Measurements from ENCODE around the gene ANO6. TPM values are rescaled to one million over a fixed set of nuclear protein-coding genes. Genes with fewer than 3 reads are reported as not detected.

The ANO6 gene
- total RNA-seq, 2 donors from 2014 or later = 24.4 to 28.0 TPM

DNA sequence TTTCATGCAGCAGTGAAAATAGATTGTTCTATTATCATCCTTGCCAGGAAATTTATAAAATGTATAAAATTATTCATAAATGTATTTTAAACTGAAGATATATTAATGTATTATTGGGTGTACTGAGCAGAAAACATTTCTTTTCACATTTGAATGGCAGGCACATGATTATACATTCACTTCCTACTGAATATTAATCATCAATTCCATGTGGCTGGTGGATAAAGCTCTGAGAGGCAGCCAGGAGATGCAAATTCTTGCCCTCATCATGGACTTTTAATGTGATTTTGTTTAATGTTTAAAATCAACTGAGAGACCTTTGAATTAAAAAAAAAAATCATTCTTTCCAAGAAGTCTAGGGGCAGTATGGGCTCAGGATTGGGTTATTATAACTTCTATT is 40.8 kb downstream of the ANO6 start:
- intact Hi-C loops (cut with DNase I) = no loop called here
- H3K4me1 ChIP-seq = peaks cover 20% of the 10 kb centered on the region
- no peak overlapping the region for H3K27ac ChIP-seq

DNA sequence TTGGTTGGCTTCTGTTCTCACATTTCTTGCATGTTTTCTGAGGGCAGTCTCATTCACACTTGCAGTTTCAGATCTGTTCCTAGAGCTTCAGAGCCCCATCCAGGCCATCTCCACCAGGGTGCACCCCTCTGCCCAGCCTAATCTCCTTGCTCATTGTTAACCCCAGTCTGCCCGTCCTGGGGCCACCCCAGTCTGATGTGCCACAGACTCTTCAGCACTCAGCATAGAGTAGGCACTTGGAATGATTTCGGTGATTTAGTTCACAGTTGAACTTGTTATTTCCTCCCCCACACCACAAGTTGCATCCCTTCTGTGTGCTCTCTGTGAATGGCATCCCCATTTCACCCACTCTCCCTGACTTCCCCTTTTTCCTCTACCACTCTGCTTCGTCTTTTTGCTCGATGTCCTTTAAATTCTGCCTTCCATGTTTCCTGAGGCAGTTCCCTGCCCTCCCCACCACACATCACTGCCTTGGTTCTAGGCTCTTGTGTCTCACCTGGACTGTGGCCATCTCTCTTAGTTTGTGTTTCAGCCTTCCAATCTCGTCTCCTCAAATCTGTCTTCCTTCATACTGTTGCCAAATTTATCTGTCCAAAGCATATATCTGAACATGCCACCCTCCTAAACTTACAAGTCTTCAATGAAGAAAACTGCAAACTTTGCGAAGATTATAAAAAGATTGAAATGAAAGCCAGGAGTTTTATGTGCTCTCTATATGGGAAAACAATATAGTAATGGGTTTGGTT is 41.5 kb downstream of the ANO6 start:
- intact Hi-C loops (cut with DNase I) = no loop called here

More for the DNA sequence above, 40.8 kb downstream of the ANO6 start:
- no peaks in the 10 kb centered on the region for H3K36me3 ChIP-seq (replicated peaks in 1 of 2; ENCODE audit: insufficient read depth in 1 of 2, low read depth in 2 of 2)
- no peak overlapping the region for H3K4me3 ChIP-seq
- ATAC-seq = no peak
- DNase-seq = no peak
- no peaks in the 10 kb centered on the region for H3K27me3 ChIP-seq
- H3K9me3 ChIP-seq = no peaks in the 10 kb centered on the region
- TF ChIP-seq POLR2A (IDR thresholded peaks at IDR 0.05) = no peak
- TF ChIP-seq, protein P1, sequence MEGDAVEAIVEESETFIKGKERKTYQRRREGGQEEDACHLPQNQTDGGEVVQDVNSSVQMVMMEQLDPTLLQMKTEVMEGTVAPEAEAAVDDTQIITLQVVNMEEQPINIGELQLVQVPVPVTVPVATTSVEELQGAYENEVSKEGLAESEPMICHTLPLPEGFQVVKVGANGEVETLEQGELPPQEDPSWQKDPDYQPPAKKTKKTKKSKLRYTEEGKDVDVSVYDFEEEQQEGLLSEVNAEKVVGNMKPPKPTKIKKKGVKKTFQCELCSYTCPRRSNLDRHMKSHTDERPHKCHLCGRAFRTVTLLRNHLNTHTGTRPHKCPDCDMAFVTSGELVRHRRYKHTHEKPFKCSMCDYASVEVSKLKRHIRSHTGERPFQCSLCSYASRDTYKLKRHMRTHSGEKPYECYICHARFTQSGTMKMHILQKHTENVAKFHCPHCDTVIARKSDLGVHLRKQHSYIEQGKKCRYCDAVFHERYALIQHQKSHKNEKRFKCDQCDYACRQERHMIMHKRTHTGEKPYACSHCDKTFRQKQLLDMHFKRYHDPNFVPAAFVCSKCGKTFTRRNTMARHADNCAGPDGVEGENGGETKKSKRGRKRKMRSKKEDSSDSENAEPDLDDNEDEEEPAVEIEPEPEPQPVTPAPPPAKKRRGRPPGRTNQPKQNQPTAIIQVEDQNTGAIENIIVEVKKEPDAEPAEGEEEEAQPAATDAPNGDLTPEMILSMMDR (IDR thresholded peaks at IDR 0.05) = no peak

DNA sequence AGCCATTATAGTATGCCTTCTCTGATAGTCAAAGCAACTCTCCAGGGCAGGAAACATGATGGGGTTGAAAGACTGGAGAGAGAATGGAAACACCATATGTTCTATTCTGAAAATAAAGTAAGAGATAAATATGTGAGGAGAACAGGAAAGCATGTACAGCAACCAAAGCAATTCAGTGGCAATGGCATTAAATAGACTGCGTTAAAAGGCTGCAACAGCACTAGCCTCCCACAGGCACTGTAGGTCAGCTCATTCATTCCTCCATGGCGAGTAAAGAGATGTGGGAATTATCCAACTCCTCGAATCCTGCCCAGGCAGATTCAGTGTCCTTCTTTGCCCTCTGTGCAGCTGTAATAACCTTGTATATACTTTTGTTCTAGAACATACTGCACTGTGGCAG is 43.8 kb downstream of the ANO6 start:
- peaks cover 41% of the 10 kb centered on the region for H3K4me1 ChIP-seq
- no peak overlapping the region for H3K4me3 ChIP-seq
- ATAC-seq (no peak), DNase-seq (no peak)
- no peak for TF ChIP-seq POLR2A (IDR thresholded peaks at IDR 0.05)
- TF ChIP-seq, protein P1 (IDR thresholded peaks at IDR 0.05) = no peak
- 65 to 74% methylated on average over 3 of the region's 3 CpGs for WGBS, 2 donors
- intact Hi-C loops (cut with DNase I) = no loop called here
- no peaks in the 10 kb centered on the region for H3K36me3 ChIP-seq (replicated peaks in 1 of 2; ENCODE audit: insufficient read depth in 1 of 2, low read depth in 2 of 2)
- H3K9me3 ChIP-seq = no peaks in the 10 kb centered on the region
- no peaks in the 10 kb centered on the region for H3K27me3 ChIP-seq
- no peak overlapping the region for H3K27ac ChIP-seq

More for the DNA sequence above, 41.5 kb downstream of the ANO6 start:
- Histone ChIP-seq H3K27ac (no peak overlapping the region), H3K27me3 (no peaks in the 10 kb centered on the region), H3K36me3 (replicated peaks in 1 of 2; ENCODE audit: insufficient read depth in 1 of 2, low read depth in 2 of 2) (no peaks in the 10 kb centered on the region), H3K4me3 (no peak overlapping the region), H3K9me3 (no peaks in the 10 kb centered on the region), H3K4me1 (peaks cover 20% of the 10 kb centered on the region)
- ATAC-seq (no peak), DNase-seq (no peak)
- TF ChIP-seq, protein P1 (IDR thresholded peaks at IDR 0.05) = no peak
- TF ChIP-seq POLR2A (IDR thresholded peaks at IDR 0.05) = no peak
- 64 to 78% methylated on average over 6 of the region's 6 CpGs for WGBS, 2 donors

DNA sequence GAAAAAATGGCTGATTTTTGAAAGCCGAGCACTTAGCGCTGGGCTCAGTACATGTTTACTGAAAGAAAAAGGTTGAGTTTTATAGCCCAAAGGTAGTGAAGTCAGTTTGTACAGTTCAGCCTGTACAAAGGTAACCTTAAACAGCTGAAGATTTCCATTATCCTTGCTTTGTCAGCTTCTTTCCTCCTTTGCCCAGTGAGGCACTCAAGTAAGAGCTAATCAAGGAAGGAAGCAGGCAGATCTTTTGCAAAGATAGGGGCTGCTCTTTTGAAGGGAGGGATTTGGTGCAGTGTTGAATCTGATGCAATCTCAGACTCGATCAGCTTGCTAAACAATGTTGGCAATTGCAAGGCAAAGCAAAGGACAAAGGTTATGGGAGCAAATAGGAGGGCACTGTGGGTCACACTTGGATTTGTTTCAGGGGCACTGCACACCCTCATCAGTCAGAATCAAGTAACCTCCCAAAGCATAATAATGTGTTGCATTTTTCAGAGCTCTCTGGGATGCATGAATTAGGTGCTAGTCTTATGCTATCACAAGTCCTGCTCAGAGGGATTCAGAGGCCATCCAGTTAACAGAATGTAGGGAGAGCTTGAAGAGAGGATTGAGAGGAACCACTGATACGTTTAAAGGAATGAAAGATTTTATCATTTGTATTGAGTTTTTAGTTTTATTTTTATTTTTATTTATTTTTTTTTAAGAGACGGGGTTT is 44.4 kb downstream of the ANO6 start:
- intact Hi-C loops (cut with DNase I) = no loop called here
- no peak overlapping the region for H3K27ac ChIP-seq
- H3K4me3 ChIP-seq = no peak overlapping the region
- H3K9me3 ChIP-seq = no peaks in the 10 kb centered on the region
- no peak for DNase-seq
- H3K4me1 ChIP-seq = peaks cover 41% of the 10 kb centered on the region
- WGBS, 2 donors = 65 to 71% methylated on average over 5 of the region's 5 CpGs
- TF ChIP-seq POLR2A (IDR thresholded peaks at IDR 0.05) = no peak
- TF ChIP-seq, protein P1 (IDR thresholded peaks at IDR 0.05) = no peak
- H3K36me3 ChIP-seq (replicated peaks in 1 of 2; ENCODE audit: insufficient read depth in 1 of 2, low read depth in 2 of 2) = no peaks in the 10 kb centered on the region
- ATAC-seq = no peak
- no peaks in the 10 kb centered on the region for H3K27me3 ChIP-seq
